NOMO-1 treated with dmso at 0.1 percent for 144 hours (cell line): ENCODE measurements around the gene RPL7A.
"Not testable (repeated sequence)": the region's sequence is repeated elsewhere in the genome, so short reads cannot be mapped to it uniquely, and the experiment has no call there.

ENCODE experiments used
- DNase-seq: peaks from one replicate; lab custom pipeline; 2025; ENCODE audit not compliant: unreplicated experiment; lab: John Stamatoyannopoulos, UW

RPL7A gene

DNA sequence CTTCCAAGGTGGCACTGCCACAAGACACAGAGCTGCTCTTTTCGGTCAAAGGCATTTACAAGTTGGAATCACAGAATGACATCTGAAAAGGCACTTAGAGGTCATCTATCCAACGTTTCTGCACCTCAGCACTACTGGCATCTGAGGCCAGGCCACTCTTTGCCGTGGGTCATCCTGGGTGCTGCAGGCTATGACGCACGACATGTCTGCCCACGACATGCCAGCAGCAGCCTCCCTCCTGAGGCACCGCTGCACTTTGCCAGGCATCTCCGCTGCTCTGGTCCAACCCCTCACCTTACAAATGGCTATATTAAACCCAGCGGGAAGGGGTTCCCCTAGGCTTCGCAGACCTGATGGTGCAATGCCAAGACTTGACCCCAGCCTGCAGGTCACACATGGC is 19.8 kb downstream of the RPL7A start:
- DNase-seq: no peak

GRCh38 chr9:133368249-133368881 is 20.3 kb downstream of the RPL7A start:
- no peak for DNase-seq

- DNase-seq: no peak
Measured at GRCh38 chr9:133369422-133369821, 21.4 kb downstream of the RPL7A start.

DNA sequence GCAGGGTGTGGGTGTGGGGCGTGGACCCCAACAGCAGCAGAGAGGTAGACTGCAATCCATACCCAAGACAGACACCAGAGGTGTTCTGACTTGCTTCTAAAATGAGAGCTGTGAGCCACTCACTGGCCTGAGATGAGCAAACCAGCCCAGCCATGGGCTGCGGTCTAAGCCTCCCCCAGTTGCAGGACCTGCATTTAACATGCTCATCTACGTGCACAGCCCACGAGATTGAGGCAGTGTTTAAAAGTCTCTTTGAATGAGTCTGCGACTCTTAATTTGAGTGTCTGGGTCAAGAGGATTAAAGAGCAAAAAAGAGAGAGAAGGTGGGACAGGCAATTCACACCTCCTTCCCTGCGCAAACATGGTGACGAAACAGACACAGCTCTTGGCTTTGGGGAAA is 21.9 kb downstream of the RPL7A start:
- DNase-seq: no peak

GRCh38 chr9:133370685-133371084 is 22.7 kb downstream of the RPL7A start:
- DNase-seq: no peak

GRCh38 chr9:133371261-133371711 is 23.3 kb downstream of the RPL7A start:
- DNase-seq: no peak

GRCh38 chr9:133372144-133372543 is 24.1 kb downstream of the RPL7A start:
- no peak for DNase-seq

GRCh38 chr9:133374612-133375115 is 26.6 kb downstream of the RPL7A start:
- DNase-seq: peak; percentile 34

DNA sequence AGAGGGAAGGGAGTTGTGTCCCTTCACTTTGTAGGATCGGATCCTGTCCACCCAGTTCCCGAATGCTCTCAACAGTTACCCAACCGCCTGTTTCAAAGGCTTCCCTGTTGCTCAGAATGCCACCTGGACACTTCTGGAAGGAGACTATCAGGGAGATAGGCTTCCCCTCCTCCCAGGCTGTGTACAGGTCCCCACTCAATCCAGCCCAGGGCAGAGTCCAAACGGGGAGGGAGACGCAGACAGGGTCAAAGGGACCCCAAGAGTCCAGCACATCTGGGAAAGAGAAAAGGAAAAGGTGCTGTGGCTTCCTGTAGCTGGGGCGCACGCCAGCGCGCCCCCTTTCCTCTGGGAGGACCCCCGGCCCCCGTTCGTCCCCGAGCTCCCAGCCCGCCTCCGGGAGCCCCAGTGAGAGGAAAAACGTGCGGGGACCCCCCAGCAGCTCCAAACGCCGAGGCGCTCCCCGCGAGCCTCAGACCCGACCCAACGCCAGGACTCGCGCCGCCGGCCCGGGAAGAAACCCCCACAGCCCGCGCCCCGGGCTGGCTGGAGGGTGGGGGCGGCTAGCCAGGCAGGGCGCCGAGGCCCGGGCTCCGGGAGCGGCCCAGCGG is 27.2 kb downstream of the RPL7A start:
- no peak for DNase-seq

- peak; percentile 94 for DNase-seq
Measured at GRCh38 chr9:133375724-133376654, 28.0 kb downstream of the RPL7A start, which contains the start of the genes STKLD1 and SURF4. TSS of gene STKLD1 (plus strand) at chr9:133376366. CDS start at chr9:133376474, 108 bp downstream. TSS of gene SURF4 (minus strand) at chr9:133376060. CDS start at chr9:133375969, 91 bp downstream.

GRCh38 chr9:133377280-133377679 is 29.3 kb downstream of the RPL7A start:
- not testable (repeated sequence) for DNase-seq

GRCh38 chr9:133377721-133378216 is 29.8 kb downstream of the RPL7A start:
- no peak for DNase-seq

DNA sequence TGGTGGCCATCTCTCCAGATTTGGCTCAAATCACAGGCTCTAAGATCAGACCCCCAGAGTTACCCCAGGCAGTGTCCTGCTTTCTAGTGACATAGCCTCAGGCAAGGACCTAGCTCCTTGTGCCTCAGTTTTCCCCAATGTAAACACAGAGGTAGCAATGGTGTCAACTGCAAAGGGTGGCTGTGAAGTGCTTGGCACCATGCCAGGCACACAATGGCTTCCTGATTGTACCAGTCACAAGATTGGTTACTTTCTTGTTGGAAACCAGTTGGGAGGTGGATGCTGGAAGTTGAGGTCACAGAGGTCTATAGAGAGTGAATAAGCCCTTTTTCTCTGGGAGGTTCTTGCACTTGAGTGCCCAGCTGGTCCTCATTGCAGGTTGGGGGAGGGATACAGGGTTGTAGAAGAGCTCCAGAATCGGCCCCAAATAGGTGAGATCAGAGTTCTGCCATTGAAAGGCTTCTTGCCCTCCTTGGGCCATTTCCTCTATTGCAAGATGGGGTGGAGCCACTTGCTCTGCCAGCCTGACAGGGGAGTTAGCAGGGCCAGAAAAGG is 30.5 kb downstream of the RPL7A start:
- DNase-seq: no peak

GRCh38 chr9:133379153-133380086 is 31.4 kb downstream of the RPL7A start:
- no peak for DNase-seq

- DNase-seq: no peak
Measured at GRCh38 chr9:133380734-133381133, 32.7 kb downstream of the RPL7A start.

DNA sequence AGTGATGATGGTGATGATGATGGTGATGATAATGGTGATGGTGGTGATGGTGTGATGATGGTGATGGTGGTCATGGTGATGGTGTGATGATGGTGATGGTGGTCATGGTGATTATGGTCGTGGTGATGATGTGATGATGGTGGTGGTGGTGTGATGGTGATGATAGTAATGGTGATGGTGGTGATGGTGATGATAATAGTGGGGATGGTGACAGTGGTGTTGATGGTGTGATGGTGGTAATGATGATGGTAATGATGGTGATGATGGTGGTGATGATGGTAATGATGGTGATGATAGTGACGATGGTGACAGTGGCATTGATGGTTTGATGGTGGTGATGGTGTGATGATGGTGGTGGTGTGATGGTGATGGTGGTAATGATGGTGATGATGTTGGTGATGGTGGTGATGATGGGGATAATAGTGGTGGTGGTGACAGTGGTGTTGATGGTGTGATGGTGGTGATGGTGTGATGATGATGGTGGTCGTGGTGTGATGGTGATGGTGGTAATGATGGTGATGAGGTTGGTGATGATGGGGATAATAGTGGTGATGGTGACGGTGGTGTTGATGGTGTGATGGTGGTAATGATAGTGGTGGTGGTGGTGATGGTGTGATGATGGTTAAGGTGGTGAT is 34.6 kb downstream of the RPL7A start:
- no peak for DNase-seq

DNA sequence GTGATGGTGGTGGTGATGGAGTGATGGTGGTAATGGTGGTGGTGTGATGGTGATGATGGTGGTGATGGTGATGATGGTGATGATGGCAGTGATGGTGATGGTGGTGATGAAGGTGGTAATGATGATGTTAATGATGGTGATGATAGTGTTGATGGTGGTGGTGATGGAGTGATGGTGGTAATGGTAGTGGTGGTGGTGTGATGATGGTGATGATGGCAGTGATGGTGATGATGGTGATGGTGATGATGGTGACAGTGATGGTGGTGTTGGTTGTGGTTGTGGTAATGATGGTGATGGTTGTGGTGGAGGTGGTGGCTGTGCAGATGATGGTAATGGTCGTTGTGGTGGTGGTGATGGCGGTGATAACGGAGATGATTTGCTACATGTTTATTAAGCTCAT is 35.4 kb downstream of the RPL7A start:
- no peak for DNase-seq

- no peak for DNase-seq
Measured at GRCh38 chr9:133384736-133385321, 36.8 kb downstream of the RPL7A start.

- no peak for DNase-seq
Measured at GRCh38 chr9:133385452-133385851, 37.4 kb downstream of the RPL7A start.
